ENCODE measurements around the gene DVL1.

DNA sequence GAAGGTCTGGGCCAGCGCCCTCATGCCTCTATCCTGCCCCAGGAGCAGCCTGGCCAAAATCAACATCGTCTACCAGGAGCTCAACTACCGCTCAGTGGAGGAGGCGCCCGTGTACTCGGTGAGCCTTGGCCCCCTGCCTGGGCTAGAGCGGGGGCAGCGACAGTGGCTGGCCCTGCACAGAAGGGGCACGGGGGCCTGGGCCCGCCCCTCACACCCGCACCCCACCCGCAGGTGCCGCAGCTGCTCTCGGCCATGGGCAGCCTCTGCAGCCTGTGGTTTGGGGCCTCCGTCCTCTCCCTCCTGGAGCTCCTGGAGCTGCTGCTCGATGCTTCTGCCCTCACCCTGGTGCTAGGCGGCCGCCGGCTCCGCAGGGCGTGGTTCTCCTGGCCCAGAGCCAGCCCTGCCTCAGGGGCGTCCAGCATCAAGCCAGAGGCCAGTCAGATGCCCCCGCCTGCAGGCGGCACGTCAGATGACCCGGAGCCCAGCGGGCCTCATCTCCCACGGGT is 58.1 kb downstream of the DVL1 start:
- TF ChIP-seq, protein P1, sequence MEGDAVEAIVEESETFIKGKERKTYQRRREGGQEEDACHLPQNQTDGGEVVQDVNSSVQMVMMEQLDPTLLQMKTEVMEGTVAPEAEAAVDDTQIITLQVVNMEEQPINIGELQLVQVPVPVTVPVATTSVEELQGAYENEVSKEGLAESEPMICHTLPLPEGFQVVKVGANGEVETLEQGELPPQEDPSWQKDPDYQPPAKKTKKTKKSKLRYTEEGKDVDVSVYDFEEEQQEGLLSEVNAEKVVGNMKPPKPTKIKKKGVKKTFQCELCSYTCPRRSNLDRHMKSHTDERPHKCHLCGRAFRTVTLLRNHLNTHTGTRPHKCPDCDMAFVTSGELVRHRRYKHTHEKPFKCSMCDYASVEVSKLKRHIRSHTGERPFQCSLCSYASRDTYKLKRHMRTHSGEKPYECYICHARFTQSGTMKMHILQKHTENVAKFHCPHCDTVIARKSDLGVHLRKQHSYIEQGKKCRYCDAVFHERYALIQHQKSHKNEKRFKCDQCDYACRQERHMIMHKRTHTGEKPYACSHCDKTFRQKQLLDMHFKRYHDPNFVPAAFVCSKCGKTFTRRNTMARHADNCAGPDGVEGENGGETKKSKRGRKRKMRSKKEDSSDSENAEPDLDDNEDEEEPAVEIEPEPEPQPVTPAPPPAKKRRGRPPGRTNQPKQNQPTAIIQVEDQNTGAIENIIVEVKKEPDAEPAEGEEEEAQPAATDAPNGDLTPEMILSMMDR (IDR thresholded peaks at IDR 0.05), result no peak
- no peak for TF ChIP-seq POLR2A (IDR thresholded peaks at IDR 0.05)
- TF ChIP-seq EP300 (IDR thresholded peaks at IDR 0.05), result no peak

Measured in tibial nerve (tissue), 4 donors.